Activated CD4-positive, alpha-beta T cell treated with anti-CD3 and anti-CD28 coated beads for 24 hours (primary cell): ENCODE measurements around the gene TFPT.

Source experiments
- DNase-seq, 2 donors: peaks; one replicate each; pipeline ENCODE4 v3.0.0-alpha.2; 2020; ENCODE audit warnings: low read depth in 2 of 2

TFPT gene

GRCh38 chr19:54115109-54116063 is at the start of gene TFPT, which contains the start of gene PRPF31:
TSS of gene TFPT (minus strand) at chr19:54115657. CDS start at chr19:54115269, 388 bp downstream.
TSS of gene PRPF31 (plus strand) at chr19:54115754. CDS start at chr19:54118279, 2,525 bp downstream.
- peak; percentile 89 to 95 for DNase-seq

- DNase-seq, result no peak
Measured at GRCh38 chr19:54165222-54165621, 49.8 kb upstream of the TFPT start.

DNA sequence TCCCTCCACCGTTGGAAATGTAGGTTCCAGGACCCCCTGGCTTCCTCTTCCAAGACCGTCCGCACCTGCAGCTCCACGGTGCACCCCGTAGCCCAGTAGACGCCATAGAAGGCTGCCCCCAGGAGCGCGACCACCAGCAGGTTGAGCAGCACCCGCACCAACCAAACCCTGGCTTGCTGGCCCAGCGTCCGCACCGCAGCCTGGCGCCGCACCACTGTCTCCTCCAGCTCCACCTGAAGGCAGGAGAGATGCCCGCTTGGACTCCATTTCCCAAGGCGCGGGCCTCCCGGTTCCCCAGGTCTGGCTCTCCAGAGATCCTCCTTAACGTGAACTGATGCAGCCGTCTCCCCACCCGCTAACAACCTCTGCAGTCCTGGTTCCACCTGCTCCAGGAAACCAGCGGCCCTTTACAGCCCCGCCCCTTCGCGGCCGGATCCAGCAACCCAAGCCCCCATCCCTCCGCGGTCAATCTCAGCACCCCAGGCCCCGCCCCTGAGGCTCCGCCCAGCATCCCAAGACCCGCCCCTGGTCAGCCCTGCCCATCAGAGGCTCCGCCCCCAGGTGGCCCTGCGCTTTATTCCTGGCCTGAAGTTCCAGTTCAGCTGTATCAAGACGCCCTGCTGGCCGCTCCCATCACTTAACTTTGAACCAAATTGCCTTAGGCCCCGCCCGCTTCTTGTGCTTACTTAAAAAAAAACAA is 49.1 kb upstream of the TFPT start:
- peak in 1 of 2 donors; percentile 48 for DNase-seq

- no peak for DNase-seq
Measured at GRCh38 chr19:54162884-54163283, 47.4 kb upstream of the TFPT start.

DNA sequence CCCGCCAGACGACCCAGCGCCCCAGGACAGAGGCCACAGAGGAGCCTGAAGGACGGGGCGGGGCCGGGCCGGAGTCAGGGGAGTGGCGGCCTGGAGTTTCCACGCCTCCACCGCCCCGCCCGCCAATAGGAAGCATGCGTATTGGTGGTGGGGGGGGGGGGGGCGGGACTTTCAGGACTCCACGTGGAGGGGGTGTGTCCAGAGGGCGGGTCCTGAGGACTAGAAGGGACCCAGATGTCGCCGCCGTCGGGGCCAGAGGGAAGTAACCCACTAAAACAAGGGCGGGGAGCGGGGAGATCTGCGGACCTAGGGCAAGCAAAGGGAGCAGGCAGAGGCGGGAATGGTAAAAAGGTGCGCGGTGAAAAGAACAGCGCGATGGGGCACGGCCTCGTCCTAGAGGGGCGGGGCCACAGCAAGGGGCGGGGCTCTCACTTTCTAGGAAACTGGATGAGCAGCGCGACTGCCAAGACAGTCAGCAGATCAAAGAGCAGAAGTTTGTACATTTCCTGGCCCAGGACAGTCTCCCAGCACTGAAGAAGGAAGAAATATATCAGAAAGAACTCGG is 46.9 kb upstream of the TFPT start:
- peak; percentile 71 to 73 for DNase-seq

DNA sequence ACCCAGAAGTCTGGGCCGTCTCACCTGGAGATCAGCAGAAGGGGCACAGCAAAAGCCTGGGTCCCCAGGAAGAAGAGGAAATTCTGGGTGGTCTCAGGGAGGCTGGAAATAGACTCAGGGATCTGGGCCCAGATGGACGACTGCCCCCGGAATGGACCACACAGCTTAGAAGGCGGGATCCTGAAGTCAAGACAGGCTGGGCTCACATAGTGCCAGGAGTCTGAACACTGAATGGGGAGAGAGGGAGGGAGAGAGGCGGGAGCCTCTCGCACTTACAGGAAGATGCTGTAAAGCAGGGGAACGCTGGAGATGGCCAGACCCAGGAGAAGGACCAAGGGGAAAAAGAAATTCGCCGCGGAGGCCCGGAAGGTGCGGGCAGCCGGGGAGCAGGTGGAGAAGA is 45.4 kb upstream of the TFPT start:
- no peak for DNase-seq

DNA sequence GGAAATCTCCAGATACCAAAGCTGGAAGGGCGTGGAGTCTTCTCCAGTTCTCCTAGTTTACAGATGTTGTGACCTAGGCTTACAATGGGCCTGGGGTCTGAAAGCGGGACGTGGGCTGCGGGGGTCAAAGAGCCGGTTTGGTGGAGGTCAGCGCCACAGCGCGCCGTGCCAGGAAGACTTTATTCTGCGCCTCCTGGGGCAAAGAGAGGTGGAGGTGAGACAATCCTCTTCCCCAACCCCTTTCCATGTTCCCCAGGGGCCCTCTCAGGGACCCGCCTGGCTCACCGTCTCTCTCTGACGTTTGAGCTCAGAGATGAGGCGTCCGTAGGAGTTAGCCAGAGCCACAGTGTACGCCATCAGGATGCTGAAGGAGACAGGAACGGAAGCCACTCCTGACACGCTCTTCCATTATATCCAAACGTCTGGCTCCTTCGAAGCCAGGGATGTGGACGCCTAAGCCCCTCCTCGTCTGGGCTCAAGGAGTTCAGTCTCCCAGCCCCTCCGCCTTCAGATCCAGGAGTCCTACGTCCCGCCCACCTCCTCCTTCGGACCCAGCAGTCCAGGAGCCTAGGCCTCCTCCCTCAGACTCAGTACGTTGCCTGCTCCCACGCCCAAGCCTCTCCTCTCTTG is 44.8 kb upstream of the TFPT start:
- no peak for DNase-seq

DNA sequence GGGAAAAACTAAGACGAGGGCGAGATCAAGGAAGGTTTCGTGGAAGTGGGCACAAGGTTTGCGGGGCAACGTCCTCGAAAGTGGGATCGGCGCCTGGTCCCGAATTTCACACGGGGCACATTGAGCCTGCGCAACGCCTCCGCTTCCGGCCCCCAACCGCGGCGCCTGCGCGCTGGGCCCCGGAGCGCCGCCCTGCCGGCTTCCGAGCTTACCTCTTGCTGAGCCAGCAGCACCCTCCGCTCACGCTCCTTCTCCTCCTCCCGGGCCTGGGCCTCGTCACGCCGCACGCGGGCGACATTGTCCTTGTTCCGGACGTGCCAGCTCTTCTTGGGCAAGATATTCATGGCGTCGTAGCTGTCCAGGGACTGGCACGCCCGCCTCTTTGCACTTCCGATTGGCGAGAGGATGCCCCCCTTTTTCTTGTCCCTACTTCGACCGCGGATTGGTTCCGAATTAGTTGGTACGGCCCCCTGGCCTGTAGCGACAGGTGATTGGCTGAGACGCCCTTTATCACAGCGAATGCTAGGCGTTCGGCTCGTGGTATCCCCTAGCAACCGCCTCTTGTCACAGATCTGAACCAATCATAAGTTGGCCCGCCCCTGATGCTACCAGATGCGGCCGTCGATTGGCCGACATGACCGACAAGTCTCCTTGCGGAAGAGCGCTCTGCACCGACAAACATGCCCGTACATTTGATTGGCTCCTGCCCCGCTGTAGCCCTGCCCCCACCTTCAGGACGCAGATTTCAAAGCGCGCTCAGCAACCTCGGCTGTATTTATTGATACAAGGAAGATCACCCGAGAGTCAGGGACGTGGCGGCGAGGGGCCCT is 44.1 kb upstream of the TFPT start, which contains the start of gene LENG1:
TSS of gene LENG1 (minus strand) at position 370 of the 830 bp plus-strand sequence. CDS start at position 344, 26 bp downstream.
- DNase-seq, result peak; percentile 93 to 95

DNA sequence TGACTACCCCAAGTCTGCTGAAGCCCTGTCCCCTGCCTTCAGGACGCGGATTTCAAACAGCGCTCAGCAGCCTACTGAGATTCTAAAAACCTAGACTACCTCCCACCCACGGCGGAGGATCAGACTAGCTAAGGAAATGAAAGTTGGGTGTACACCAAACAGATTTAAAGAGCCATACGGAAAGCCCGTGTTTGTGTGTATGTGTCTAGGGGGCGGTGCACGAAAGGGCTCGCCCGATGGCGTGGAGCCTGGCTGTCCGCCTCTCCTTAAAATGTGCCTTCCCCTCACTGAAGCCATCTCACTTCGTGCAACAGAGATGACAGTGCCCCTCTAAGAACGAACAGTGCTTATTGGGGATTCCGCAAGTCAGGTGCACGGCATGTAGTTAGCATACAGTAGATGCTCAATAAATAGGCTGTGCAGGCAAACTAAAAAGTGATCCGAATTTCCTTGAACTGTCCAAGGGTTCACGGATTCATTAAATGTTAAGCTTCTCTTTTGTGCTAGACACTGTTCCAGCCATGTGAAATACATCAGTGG is 43.4 kb upstream of the TFPT start:
- DNase-seq, result no peak

DNA sequence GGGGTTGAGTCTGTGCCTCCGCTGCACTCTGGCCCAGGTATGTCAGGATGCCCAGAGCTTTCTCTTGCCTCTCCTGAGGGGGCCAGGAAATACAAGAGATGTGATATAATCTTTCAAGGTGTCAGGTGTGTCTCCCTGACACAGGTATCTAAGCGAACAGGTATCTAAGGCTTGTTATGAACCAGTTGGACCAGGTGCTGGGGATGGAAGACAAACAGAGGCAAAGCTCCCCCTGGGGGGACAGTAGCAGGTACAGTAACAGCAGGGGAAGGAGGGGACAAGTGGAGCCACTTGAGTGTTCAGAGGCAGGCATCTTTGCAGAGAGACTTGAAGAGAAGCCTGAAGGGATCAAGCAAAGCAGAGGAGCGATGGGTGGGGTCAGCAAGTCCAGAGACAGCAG is 41.5 kb upstream of the TFPT start:
- no peak for DNase-seq

GRCh38 chr19:54156490-54156889 is 41.0 kb upstream of the TFPT start:
- DNase-seq, result no peak

DNA sequence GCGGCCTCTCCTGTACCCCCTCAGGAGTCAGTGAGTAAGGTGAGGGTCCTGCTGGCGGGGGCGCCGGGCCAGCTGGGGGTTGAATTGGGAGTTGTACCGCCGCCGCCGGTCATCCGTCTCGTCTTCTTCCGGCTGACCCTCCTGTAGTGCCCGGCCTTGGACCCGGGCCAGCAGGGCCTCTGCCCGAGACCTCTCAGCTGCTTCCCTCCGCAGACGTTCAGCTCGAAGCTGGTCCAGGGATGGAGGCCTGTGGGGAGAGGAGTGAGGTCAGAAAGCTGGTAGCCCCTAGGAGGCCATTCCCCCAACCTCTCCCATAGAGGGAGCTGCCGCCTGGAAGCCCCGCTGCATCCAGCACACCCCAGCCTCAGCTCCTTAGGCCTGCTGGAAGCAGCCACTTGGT is 40.2 kb upstream of the TFPT start:
- DNase-seq, result no peak

- no peak for DNase-seq
Measured at GRCh38 chr19:54154603-54155345, 39.3 kb upstream of the TFPT start.

DNA sequence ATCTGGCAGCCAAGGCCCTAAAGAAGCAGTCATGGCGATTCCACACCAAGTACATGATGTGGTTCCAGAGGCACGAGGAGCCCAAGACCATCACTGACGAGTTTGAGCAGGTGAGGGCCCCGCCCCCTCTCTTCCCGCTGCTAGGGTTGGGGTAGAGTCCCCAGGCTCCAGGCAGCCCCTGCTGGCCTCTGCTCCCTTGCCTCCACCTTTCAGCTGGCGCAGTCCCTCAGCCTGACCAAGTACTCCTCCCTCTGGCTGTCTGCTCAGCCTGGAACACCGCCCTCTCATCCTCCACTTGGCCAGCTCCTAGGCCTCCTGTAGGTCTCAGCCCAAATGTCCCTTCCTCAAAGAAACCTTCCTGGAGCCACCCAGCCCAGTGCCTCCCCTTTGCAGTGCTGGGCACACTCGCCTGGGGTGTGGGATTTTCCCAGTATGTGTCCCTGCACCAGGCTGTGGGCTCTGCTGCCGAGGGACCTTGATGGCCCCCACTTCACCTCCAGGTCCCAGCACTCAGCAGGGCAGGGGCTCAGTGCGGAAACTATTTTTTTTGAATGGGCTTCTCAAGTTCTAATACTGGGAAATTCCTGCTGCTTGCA is 38.4 kb upstream of the TFPT start:
- no peak for DNase-seq

DNA sequence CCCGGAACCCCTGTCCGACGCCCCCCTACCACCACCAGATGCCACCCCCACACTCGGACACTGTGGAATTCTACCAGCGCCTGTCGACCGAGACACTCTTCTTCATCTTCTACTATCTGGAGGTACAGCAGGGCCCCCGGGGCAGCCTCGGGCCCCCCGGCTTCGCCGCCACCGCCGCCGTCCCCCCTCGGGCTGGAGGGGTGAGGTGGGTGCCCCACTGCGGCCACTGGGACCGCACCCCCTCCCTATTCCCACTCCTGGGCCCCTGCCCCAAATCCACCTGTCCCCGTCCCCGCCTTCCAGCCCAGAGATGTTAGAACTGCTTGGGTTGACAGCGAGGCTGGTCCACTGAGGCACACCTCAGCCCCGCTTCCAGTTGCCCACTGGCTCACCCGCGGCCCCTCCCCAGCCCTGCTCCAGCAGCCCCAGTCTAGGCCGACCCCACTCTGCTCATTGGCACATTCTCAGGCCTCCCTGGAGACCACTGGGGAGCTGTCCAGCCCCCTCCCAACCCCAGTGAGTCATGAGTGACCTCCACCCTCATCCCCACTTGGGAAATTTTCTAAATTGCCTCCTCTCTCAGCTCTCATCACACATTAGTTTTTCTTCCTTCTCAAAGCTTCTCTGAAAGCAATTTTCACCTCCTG is 37.5 kb upstream of the TFPT start:
- DNase-seq, result no peak

GRCh38 chr19:54152267-54152666 is 36.8 kb upstream of the TFPT start:
- DNase-seq, result no peak

DNA sequence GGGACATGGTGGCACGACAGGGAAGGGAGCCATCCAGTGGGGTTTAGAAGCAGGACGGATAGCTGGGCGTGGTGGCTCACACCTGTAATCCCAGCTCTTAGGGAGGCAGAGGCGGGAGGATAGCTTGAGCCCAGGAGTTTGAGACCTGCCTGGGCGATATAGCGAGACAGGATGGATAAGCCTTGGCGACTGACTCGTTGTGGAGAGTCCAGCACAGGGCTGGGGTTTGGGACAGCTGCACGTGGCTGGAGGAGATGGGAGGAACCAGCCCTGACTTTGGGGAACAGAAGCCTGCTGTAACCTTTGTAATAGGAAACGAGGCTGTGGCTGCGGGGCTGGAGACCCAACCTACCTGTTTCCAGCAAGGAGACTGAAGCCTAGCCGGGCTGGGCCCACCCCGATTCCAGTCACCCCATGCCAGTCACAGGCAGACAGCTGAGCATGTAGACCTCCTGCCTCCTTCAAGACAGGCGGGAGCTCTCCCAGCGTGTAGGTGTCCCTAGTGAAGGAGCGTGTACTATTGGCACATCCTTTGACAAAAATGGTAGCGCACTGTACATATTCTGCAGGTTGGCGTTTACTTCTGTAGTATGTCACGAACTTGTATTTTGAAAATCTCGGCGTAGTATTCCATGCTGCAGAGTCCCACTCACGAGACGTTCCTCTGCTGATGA is 36.0 kb upstream of the TFPT start:
- DNase-seq, result no peak

DNA sequence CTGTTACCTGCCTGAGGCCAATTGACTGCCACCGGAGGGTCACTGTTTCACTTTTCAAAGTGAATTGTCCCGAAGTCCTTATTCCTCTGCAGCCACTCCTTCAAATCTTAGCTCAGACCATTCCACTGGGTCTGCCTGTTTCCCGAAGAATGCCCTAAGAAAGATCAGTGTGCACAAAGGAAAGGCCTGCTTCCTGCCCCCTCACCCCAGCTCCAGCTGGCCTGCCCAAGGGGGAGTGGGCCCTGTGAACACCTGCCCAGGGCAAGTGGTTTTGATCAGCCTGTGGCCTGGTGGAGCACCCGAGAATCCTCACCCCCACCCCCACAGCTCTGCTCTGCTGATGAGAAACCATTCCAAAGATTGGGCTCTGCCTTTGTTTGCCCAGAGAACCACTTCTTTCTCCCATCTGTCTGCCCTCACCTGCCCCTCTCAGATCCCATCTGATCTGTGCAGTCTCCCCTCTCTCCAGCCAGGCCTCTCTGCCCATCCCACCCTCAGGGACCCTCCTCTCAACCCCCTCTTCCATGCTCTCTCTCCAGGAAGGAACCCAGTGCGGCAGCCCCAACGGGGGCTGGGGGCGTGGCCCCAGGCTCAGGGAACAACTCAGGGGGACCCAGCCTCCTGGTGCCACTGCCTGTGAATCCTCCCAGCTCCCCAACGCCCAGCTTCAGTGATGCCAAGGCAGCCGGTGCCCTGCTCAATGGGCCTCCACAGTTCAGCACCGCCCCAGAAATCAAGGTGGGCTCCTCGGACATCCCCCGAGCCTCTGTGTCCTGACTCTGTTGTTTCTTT is 33.8 kb upstream of the TFPT start:
- DNase-seq, result no peak
